ENCODE results near the gene NOB1.
"Not testable (repeated sequence)": the region's sequence is repeated elsewhere in the genome, so short reads cannot be mapped to it uniquely, and the experiment has no call there.

NOB1 gene

DNA sequence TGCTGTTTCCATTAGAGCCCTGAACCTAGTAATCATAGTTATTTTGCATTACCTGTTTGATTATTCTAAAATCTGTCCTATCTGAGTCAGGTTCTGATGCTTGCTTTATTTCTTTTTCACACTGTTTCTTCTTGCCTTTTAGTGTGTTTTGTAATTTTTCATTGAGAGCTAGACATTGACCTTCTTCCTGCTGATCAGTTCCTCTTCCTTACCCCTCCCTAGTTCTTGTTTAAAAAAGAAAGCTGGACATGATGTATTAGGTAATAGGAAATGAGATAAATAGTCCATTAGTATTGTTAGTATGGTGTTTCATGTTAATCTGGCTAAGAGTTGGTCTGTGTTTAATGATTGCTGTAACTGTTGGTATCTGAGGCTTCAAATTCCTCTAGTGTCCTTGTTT is 20.8 kb upstream of the NOB1 start:
- H3K9me3 Mint-ChIP-seq = peaks cover 6% of the 10 kb centered on the region
- H3K27me3 Mint-ChIP-seq = no peaks in the 10 kb centered on the region
- H3K4me3 Mint-ChIP-seq = no peak overlapping the region
- ATAC-seq (replicated peaks; ENCODE audit: extremely low read depth, poor library complexity, severe bottlenecking) (no peak), DNase-seq (ENCODE audit: low spot score in 2 of 2) (no peak)
- no peak overlapping the region for H3K27ac Mint-ChIP-seq (ENCODE audit: low read depth)
- H3K4me1 Mint-ChIP-seq = peaks cover 46% of the 10 kb centered on the region
- H3K36me3 Mint-ChIP-seq (ENCODE audit: insufficient read depth) = peaks cover 5% of the 10 kb centered on the region

GRCh38 chr16:69773260-69773947 is 18.7 kb upstream of the NOB1 start:
- Mint-ChIP-seq H3K27ac (ENCODE audit: low read depth) (no peak overlapping the region), H3K9me3 (peaks cover 6% of the 10 kb centered on the region), H3K27me3 (no peaks in the 10 kb centered on the region), H3K36me3 (ENCODE audit: insufficient read depth) (no peaks in the 10 kb centered on the region), H3K4me1 (peaks cover 58% of the 10 kb centered on the region), H3K4me3 (no peak overlapping the region)
- ATAC-seq (replicated peaks; ENCODE audit: extremely low read depth, poor library complexity, severe bottlenecking) (no peak), DNase-seq (ENCODE audit: low spot score in 2 of 2) (no peak)

- Mint-ChIP-seq H3K36me3 (ENCODE audit: insufficient read depth) (no peaks in the 10 kb centered on the region), H3K27me3 (no peaks in the 10 kb centered on the region), H3K4me3 (no peak overlapping the region), H3K27ac (ENCODE audit: low read depth) (no peak overlapping the region), H3K9me3 (peaks cover 6% of the 10 kb centered on the region), H3K4me1 (peaks cover 71% of the 10 kb centered on the region)
- ATAC-seq (replicated peaks; ENCODE audit: extremely low read depth, poor library complexity, severe bottlenecking) (no peak), DNase-seq (ENCODE audit: low spot score in 2 of 2) (no peak)
These were observed 16.9 kb upstream of the NOB1 start for GRCh38 chr16:69771651-69771967.

- Mint-ChIP-seq H3K9me3 (no peaks in the 10 kb centered on the region), H3K27ac (ENCODE audit: low read depth) (no peak overlapping the region), H3K27me3 (no peaks in the 10 kb centered on the region), H3K4me3 (no peak overlapping the region), H3K4me1 (peaks cover 69% of the 10 kb centered on the region), H3K36me3 (ENCODE audit: insufficient read depth) (no peaks in the 10 kb centered on the region)
- no peak for ATAC-seq (replicated peaks; ENCODE audit: extremely low read depth, poor library complexity, severe bottlenecking)
- no peak for DNase-seq (ENCODE audit: low spot score in 2 of 2)
These were observed 14.7 kb upstream of the NOB1 start for GRCh38 chr16:69769404-69769803.

- DNase-seq (ENCODE audit: low spot score in 2 of 2) (no peak), ATAC-seq (replicated peaks; ENCODE audit: extremely low read depth, poor library complexity, severe bottlenecking) (no peak)
- Mint-ChIP-seq H3K36me3 (ENCODE audit: insufficient read depth) (no peaks in the 10 kb centered on the region), H3K4me3 (no peak overlapping the region), H3K9me3 (no peaks in the 10 kb centered on the region), H3K4me1 (peaks cover 65% of the 10 kb centered on the region), H3K27ac (ENCODE audit: low read depth) (no peak overlapping the region), H3K27me3 (no peaks in the 10 kb centered on the region)
These were observed 13.9 kb upstream of the NOB1 start for GRCh38 chr16:69768666-69769065.

DNA sequence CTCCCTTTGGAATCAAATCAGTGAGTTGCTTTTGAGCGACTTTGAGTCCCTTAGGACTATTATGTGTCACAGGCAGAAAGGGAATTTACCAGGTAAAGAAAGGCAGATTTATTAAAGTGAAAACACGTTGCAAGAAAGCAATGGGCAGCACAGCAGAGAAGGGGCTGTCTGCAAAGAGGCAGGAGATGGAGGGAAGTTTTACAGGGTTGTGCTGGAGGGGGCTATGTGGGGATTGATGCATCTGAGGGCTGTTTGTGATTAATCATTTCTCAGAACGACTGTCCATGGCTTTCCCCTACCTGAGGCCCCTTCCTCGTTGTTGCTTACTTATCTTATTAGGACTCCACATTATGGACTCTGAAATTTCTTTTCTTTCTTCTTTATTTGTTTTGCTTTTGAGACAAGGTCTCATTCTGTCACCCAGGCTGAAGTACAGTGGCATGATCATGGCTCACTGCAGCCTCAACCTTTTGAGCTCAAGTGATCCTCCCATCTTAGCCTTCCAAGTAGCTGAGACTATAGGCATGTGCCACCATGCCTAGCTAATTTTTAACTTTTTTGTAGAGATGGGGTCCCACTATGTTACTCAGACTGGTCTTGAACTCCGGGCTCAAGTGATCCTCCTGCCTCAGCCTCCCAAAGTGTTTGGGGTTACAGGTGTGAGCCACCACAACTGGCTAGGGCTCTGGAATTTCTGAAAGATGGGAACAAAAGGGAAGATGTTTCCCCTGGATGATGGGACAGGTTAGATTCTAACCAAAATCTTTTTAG is 12.9 kb upstream of the NOB1 start:
- Mint-ChIP-seq H3K4me1 (peaks cover 66% of the 10 kb centered on the region), H3K4me3 (no peak overlapping the region)
- no peak for ATAC-seq (replicated peaks; ENCODE audit: extremely low read depth, poor library complexity, severe bottlenecking)

GRCh38 chr16:69763599-69763942 is 8.8 kb upstream of the NOB1 start:
- Mint-ChIP-seq H3K27ac (ENCODE audit: low read depth) (peak overlapping the region; percentile 97), H3K27me3 (no peaks in the 10 kb centered on the region), H3K4me1 (peaks cover 51% of the 10 kb centered on the region), H3K9me3 (no peaks in the 10 kb centered on the region), H3K4me3 (peak overlapping the region; percentile 93), H3K36me3 (ENCODE audit: insufficient read depth) (peaks cover 6% of the 10 kb centered on the region)
- DNase-seq (ENCODE audit: low spot score in 2 of 2) = no peak
- no peak for ATAC-seq (replicated peaks; ENCODE audit: extremely low read depth, poor library complexity, severe bottlenecking)

More for the DNA sequence above, 12.9 kb upstream of the NOB1 start:
- Mint-ChIP-seq H3K9me3 (no peaks in the 10 kb centered on the region), H3K27me3 (no peaks in the 10 kb centered on the region), H3K36me3 (ENCODE audit: insufficient read depth) (peaks cover 2% of the 10 kb centered on the region), H3K27ac (ENCODE audit: low read depth) (no peak overlapping the region)
- DNase-seq (ENCODE audit: low spot score in 2 of 2) = no peak

DNA sequence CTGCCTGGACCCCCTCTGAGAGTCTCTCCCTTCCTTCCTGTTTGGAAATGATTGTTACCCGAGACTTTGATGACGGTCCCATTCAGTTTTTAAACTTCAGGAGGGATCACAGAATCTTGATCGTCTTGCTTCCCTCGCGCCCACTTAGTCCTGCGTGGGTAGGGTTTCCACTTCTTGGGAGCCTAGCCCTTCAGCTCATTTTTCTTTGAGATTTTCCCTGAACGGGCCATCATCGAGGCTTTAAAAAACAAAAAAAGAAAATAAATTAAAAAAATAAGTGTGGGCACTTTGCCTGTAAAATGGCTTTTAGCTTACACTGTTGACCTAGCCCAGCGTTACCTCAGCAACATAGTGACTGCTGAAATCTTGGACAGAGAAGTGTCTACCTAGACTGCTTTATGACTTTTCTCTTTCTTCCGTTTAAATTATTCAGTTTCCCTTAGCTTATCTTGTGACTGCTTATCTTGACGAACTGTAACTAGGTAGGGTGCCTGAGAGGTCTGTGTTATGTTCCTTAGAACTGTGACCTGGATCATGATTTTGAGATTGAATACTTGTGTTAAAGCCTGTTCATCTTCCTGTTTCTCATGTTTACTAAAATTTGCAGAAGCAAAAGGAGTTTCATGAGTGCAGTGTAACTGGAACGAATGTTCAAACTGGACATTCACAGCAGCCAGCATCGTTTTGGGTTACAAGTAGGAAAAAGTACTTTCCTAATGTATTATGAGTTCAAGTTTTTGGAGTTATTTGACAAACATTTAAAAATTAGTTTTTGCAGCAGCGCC is 8.3 kb upstream of the NOB1 start:
- H3K4me1 Mint-ChIP-seq = peaks cover 49% of the 10 kb centered on the region
- peak; percentile 65 for ATAC-seq (replicated peaks; ENCODE audit: extremely low read depth, poor library complexity, severe bottlenecking)
- no peak for DNase-seq (ENCODE audit: low spot score in 2 of 2)

GRCh38 chr16:69761983-69762813 is 7.5 kb upstream of the NOB1 start, which contains the start of gene WWP2:
Gene WWP2 (plus strand): TSS chr16:69762332. CDS start chr16:69787011, 24,679 bp downstream.
- peak within 1 kb of the TSS; percentile 97 for H3K27ac Mint-ChIP-seq (ENCODE audit: low read depth)
- no peaks in the 10 kb centered on the region for H3K27me3 Mint-ChIP-seq
- DNase-seq (ENCODE audit: low spot score in 2 of 2) (peak; percentile 55 to 60), ATAC-seq (replicated peaks; ENCODE audit: extremely low read depth, poor library complexity, severe bottlenecking) (peak; percentile 81)
- no peaks in the 10 kb centered on the region for H3K9me3 Mint-ChIP-seq
- H3K36me3 Mint-ChIP-seq (ENCODE audit: insufficient read depth) = peaks cover 10% of the 10 kb centered on the region
- peak within 1 kb of the TSS; percentile 93 for H3K4me3 Mint-ChIP-seq
- H3K4me1 Mint-ChIP-seq = peaks cover 41% of the 10 kb centered on the region

More for the DNA sequence above, 8.3 kb upstream of the NOB1 start:
- H3K27me3 Mint-ChIP-seq = no peaks in the 10 kb centered on the region
- peak overlapping the region; percentile 93 for H3K4me3 Mint-ChIP-seq
- H3K9me3 Mint-ChIP-seq = no peaks in the 10 kb centered on the region
- peaks cover 6% of the 10 kb centered on the region for H3K36me3 Mint-ChIP-seq (ENCODE audit: insufficient read depth)
- H3K27ac Mint-ChIP-seq (ENCODE audit: low read depth) = peak overlapping the region; percentile 97

GRCh38 chr16:69757375-69757774 is 2.6 kb upstream of the NOB1 start:
- not testable (repeated sequence) for H3K27ac Mint-ChIP-seq (ENCODE audit: low read depth); H3K4me3 Mint-ChIP-seq; DNase-seq (ENCODE audit: low spot score in 2 of 2); H3K9me3 Mint-ChIP-seq; H3K27me3 Mint-ChIP-seq; ATAC-seq (replicated peaks; ENCODE audit: extremely low read depth, poor library complexity, severe bottlenecking)
- Mint-ChIP-seq H3K4me1 (peaks cover 28% of the 10 kb centered on the region), H3K36me3 (ENCODE audit: insufficient read depth) (peaks cover 15% of the 10 kb centered on the region)

- Mint-ChIP-seq H3K27me3 (no peaks in the 10 kb centered on the region), H3K36me3 (ENCODE audit: insufficient read depth) (peaks cover 15% of the 10 kb centered on the region), H3K4me3 (no peak overlapping the region), H3K27ac (ENCODE audit: low read depth) (no peak overlapping the region), H3K9me3 (no peaks in the 10 kb centered on the region), H3K4me1 (peaks cover 28% of the 10 kb centered on the region)
- ATAC-seq (replicated peaks; ENCODE audit: extremely low read depth, poor library complexity, severe bottlenecking) = no peak
- DNase-seq (ENCODE audit: low spot score in 2 of 2) = no peak
These were observed 2.0 kb upstream of the NOB1 start for GRCh38 chr16:69756705-69757104.

DNA sequence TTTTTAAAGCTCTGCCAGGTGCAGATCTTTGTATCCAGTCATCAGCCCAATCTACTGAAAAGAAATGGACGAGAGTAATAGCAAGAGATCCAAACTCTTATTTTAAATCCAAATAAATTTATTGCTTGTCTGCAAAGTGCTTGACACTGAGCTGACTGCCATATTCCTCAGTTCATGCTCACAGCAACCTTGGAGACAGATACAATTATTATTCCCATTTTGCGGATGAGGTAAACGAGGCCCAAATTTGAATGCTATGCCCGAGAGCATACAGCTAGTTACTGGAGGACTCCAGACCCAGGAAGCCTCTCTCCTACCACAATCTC is 620 bp downstream of the NOB1 start:
- Mint-ChIP-seq H3K27me3 (no peaks in the 10 kb centered on the region), H3K4me3 (peak overlapping the region; percentile 100), H3K27ac (ENCODE audit: low read depth) (peak overlapping the region; percentile 99), H3K36me3 (ENCODE audit: insufficient read depth) (peaks cover 37% of the 10 kb centered on the region), H3K9me3 (no peaks in the 10 kb centered on the region), H3K4me1 (peaks cover 25% of the 10 kb centered on the region)
- ATAC-seq (replicated peaks; ENCODE audit: extremely low read depth, poor library complexity, severe bottlenecking) (no peak), DNase-seq (ENCODE audit: low spot score in 2 of 2) (no peak)

Measured in central memory CD8-positive, alpha-beta T cell (primary cell).